K562 (cell line): ENCODE results near the gene NDUFS8. TPM values are rescaled to one million over a fixed set of nuclear protein-coding genes. Genes with fewer than 3 reads are reported as not detected.

ENCODE experiments used
- ATAC-seq: fragments of 200-7000 bp; cut with Tn5 transposase; 3 replicates; pipeline ENCODE4 v1.9.1; 2020; ENCODE audit warnings: moderate library complexity
- BruUV-seq: library from RNA; stranded (reverse); fragments of 400-500 nt; replicated peaks from 2 replicates; lab custom pipeline; 2021; lab: Mats Ljungman, UMichigan
- CTCF ChIA-PET: fragments of 300-600 bp; formaldehyde crosslinking; extraction: SDS; loops from one replicate; lab custom pipeline; 2021; ENCODE audit warnings: low intra/inter-chr PET ratio; lab: Yijun Ruan, JAX
- POLR2A ChIA-PET: fragments of 300-600, 350-650 bp; sonication (Branson Sonifier 250); formaldehyde crosslinking; extraction: SDS; loops from one replicate; lab custom pipeline; 2021; ENCODE audit warnings: antibody characterized with exemption, inconsistent platforms; lab: Yijun Ruan, JAX
- DNase-seq, 4 experiments: peaks; one replicate each; pipeline versions ENCODE4 v3.0.0 to v3.0.0-alpha.2; 2011 to 2018; ENCODE audit warnings: low spot score in 3 of 4, mixed read lengths in 3 of 4; ENCODE audit errors: extremely low read depth in 1 of 4
- FAIRE-seq: peaks from 2 replicates; lab custom pipeline; 2011; peaks lifted over from hg19 to GRCh38; lab: Jason Lieb, UNC
- H2AFZ ChIP-seq: 2 replicates; pipeline ENCODE4 v1.6.0; 2011; ENCODE audit warnings: low read depth, low read length, control low read depth, inconsistent platforms
- H3K27ac ChIP-seq: fragments of 200-600 bp; 3 replicates; pipeline ENCODE4 v1.8.0; 2011; ENCODE audit warnings: low read depth, mild to moderate bottlenecking, control low read depth, inconsistent platforms, low read length, moderate library complexity, mixed read lengths; ENCODE audit errors: extremely low read depth
- H3K27me3 ChIP-seq, 2 experiments: fragments of 300-600 bp in 1 of 2; 2 replicates in 1 of 2; 3 replicates in 1 of 2; pipeline versions ENCODE4 v1.6.0 to v1.8.0; 2011; ENCODE audit warnings: inconsistent platforms in 2 of 2, low read length in 2 of 2, mild to moderate bottlenecking in 1 of 2, mixed read lengths in 1 of 2, moderate library complexity in 1 of 2; ENCODE audit not compliant: control insufficient read depth in 2 of 2, insufficient read depth in 2 of 2
- H3K36me3 ChIP-seq: fragments of 300-600 bp; 3 replicates; pipeline ENCODE4 v1.8.0; 2011; ENCODE audit warnings: mild to moderate bottlenecking, low read length, inconsistent platforms; ENCODE audit not compliant: control insufficient read depth, insufficient read depth
- H3K4me1 ChIP-seq, 2 experiments: fragments of 200-600 bp in 1 of 2; replicated peaks in 1 of 2; 2 replicates in 1 of 2; 3 replicates in 1 of 2; pipeline versions ENCODE4 v1.5.1 to v1.8.0; 2011; ENCODE audit warnings: inconsistent platforms in 2 of 2, low read length in 2 of 2, mild to moderate bottlenecking in 1 of 2, mixed read lengths in 1 of 2, moderate library complexity in 1 of 2; ENCODE audit not compliant: control insufficient read depth in 2 of 2, insufficient read depth in 2 of 2
- H3K4me2 ChIP-seq: 2 replicates; pipeline ENCODE4 v1.6.1; 2011; ENCODE audit warnings: low read length, control low read depth, inconsistent platforms, mixed read lengths; ENCODE audit not compliant: insufficient read depth
- H3K4me3 ChIP-seq: fragments of 200-600 bp; sonication (generic), shearing (Covaris generic); 2 replicates; pipeline ENCODE4 v1.5.1; 2016; ENCODE audit warnings: control low read depth, inconsistent platforms
- H3K79me2 ChIP-seq: fragments of 200-600 bp; 3 replicates; pipeline ENCODE4 v1.8.0; 2011; ENCODE audit warnings: low read length, inconsistent platforms; ENCODE audit not compliant: control insufficient read depth, insufficient read depth
- H3K9ac ChIP-seq, 2 experiments: 2 replicates each; pipeline versions ENCODE4 v1.6.0 to v1.6.1; 2011; ENCODE audit warnings: low read depth in 2 of 2, low read length in 2 of 2, control low read depth in 1 of 2, inconsistent platforms in 1 of 2, mild to moderate bottlenecking in 1 of 2, mixed read lengths in 1 of 2; ENCODE audit not compliant: insufficient read depth in 1 of 2
- H3K9me1 ChIP-seq: one replicate; pipeline ENCODE4 v1.6.0; 2011; ENCODE audit warnings: inconsistent platforms, mild to moderate bottlenecking, low read length, moderate library complexity; ENCODE audit not compliant: control insufficient read depth, insufficient read depth
- H3K9me3 ChIP-seq: replicated peaks from 2 replicates; pipeline ENCODE4 v1.5.1; 2011; ENCODE audit warnings: low read depth, low read length, inconsistent platforms; ENCODE audit not compliant: control insufficient read depth, insufficient read depth
- H4K20me1 ChIP-seq: replicated peaks from 2 replicates; pipeline ENCODE4 v1.6.1; 2011; ENCODE audit warnings: low read length, inconsistent platforms, mixed read lengths; ENCODE audit not compliant: control insufficient read depth, insufficient read depth
- RBFOX2 ChIP-seq: fragments of 200-400 bp; formaldehyde crosslinking; IDR thresholded peaks from 2 replicates; pipeline ENCODE4 v1.6.1; 2017; ENCODE audit warnings: low read depth, mild to moderate bottlenecking, low read length, moderate library complexity
- ZFP36 ChIP-seq: fragments of 150-350 bp; IDR thresholded peaks from 2 replicates; pipeline ENCODE4 v1.6.1; 2018; ENCODE audit warnings: low read length, low read depth; ENCODE audit not compliant: partially characterized antibody
- ZNF140 ChIP-seq: fragments of 250-450 bp; sonication (Bioruptor Pico); IDR thresholded peaks from 2 replicates; pipeline ENCODE4 v1.8.0; 2021; ENCODE audit warnings: moderate library complexity, mild to moderate bottlenecking, inconsistent platforms
- WGBS: fragments of 100-300 bp; shearing (Covaris generic); methylation state at CpG from one replicate; pipeline ENCODE4 v1.1.6; 2016; ENCODE audit warnings: low coverage, mixed read lengths; ENCODE audit not compliant: insufficient coverage; ENCODE audit errors: missing lambda C conversion rate; 5-methylcytosine and 5-hydroxymethylcytosine counted together
- in situ Hi-C: fragments of 300-500 bp; cut with MboI; formaldehyde crosslinking; loops from 4 replicates; pipeline ENCODE4 v1.15.0; 2018; ENCODE audit warnings: inconsistent platforms, mixed read lengths
- intact Hi-C: fragments of 100-400 bp; cut with micrococcal nuclease; formaldehyde crosslinking; loops from 2 replicates; pipeline ENCODE4 v1.14.2; 2022
- polyA plus RNA-seq, 8 experiments: library from polyadenylated mRNA; depleted of rRNA in 4 of 8; stranded (reverse) in 5 of 8; unstranded in 3 of 8; fragments of >200 nt; fragmentation: Nextera tagmentation in 2 of 8; fragmentation: Illumina TruSeq in 1 of 8; extraction: Ambion mirVana in 2 of 8; extraction: Trizol in 1 of 8; gene quantifications; 2 replicates each; pipeline versions ENCODE4 v1.2.1 to v1.2.3, GENCODE V29; 2011 to 2014; ENCODE audit warnings: inconsistent platforms in 1 of 8, missing spikeins in 1 of 8
- total RNA-seq, 7 experiments: library from RNA; depleted of rRNA in 6 of 7; stranded (reverse); fragments of >200 nt in 6 of 7; fragmentation: Illumina TruSeq in 2 of 7; extraction: Trizol in 2 of 7; gene quantifications; 2 replicates each; pipeline versions ENCODE4 v1.2.1 to v1.2.3, GENCODE V29; 2011 to 2021; ENCODE audit warnings: low replicate concordance in 1 of 7
- TF ChIP-seq, protein P1 (sequence below): sonication (generic); formaldehyde crosslinking; IDR thresholded peaks from 2 replicates; pipeline ENCODE4 v1.8.1; 2023; ENCODE audit warnings: mild to moderate bottlenecking, missing genetic modification reagents

NDUFS8 gene
- total and polyA plus RNA-seq, 9 of the 15 experiments (the other 6 are each of a cell fraction or from before 2014, with no cell fraction given) = 36.5 to 351 (median 101) TPM

DNA sequence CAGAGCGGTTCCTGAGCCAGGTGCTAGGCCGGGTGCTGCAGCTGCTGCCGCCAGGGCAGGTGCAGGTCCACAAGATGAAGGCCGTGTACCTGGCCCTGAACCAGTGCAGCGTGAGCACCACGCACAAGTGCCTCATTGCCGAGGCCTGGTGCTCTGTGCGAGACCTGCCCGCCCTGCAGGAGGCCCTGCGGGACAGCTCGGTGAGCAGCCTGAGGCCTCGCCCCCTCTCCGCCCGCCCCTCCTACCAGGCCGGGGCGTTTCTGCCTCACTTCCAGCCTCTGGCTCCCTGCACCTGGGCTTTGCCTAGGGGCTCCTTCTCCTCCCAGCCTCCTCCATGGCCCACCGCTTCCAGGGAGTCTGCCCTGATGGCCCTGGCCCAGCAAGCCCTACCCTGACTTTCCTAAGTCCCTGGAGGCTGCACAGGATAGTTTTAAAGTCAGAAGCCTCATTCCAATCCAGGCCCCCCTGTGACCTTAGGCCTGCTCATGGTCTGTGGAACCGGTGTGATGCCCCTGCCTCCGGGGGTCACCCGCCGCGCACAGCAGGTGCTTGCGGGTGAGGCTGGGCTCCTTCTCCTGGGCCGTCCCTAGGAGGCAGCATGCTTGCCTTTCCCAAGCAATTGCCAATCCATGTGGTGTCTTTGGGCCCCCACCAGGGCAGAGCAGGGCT is 13.8 kb downstream of the NDUFS8 start:
- in situ Hi-C loops = no loop called here
- POLR2A ChIA-PET = interaction anchor here (0.5 to 4.9 kb wide), 5 partner anchors 8 to 27 kb away, joined by 3 to 55 read pairs (median 4); no protein-coding TSS in a partner anchor
- Histone ChIP-seq H2AFZ (no peak overlapping the region), H3K9me1 (no peaks in the 10 kb centered on the region), H3K27ac (no peak overlapping the region), H3K4me1 (peaks cover 32 to 71% of the 10 kb centered on the region in 2 experiments), H3K4me2 (no peak overlapping the region), H3K9me3 (no peaks in the 10 kb centered on the region), H3K4me3 (no peak overlapping the region), H3K27me3 (no peaks in the 10 kb centered on the region), H3K79me2 (peaks cover 26% of the 10 kb centered on the region), H4K20me1 (peaks cover 4% of the 10 kb centered on the region; the same call in 1 of the 2 replicates), H3K9ac (peak overlapping the region in 1 of 2 experiments; percentile 80; a peak in 2 of 4 replicates), H3K36me3 (peaks cover 72% of the 10 kb centered on the region; the same call in 2 of the 3 replicates)
- intact Hi-C loops = no loop called here
- TF ChIP-seq, protein P1, sequence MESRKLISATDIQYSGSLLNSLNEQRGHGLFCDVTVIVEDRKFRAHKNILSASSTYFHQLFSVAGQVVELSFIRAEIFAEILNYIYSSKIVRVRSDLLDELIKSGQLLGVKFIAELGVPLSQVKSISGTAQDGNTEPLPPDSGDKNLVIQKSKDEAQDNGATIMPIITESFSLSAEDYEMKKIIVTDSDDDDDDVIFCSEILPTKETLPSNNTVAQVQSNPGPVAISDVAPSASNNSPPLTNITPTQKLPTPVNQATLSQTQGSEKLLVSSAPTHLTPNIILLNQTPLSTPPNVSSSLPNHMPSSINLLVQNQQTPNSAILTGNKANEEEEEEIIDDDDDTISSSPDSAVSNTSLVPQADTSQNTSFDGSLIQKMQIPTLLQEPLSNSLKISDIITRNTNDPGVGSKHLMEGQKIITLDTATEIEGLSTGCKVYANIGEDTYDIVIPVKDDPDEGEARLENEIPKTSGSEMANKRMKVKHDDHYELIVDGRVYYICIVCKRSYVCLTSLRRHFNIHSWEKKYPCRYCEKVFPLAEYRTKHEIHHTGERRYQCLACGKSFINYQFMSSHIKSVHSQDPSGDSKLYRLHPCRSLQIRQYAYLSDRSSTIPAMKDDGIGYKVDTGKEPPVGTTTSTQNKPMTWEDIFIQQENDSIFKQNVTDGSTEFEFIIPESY (CRISPR knock-in tag) = peak; percentile 85
- TF ChIP-seq ZFP36 (peak; percentile 60), RBFOX2 (0 out of 2 replicates have a peak, but pooled peaks have one; percentile 36), ZNF140 (CRISPR knock-in tag) (no peak)
- CTCF ChIA-PET = no interaction called here
- FAIRE-seq = no peak
- no peak for DNase-seq
- WGBS = 83% methylated on average over 23 of the region's 24 CpGs
- no peak for ATAC-seq
- no TSS peak for BruUV-seq
